Kidney (tissue), 14 donors: ENCODE data around the gene WDR91. TPM values are rescaled to one million over a fixed set of nuclear protein-coding genes. Genes with fewer than 3 reads are reported as not detected.
A peak's percentile ranks its signal among the peaks of the same experiment; 100 is the strongest.

Experiments
- DNase-seq, 5 donors: peaks; one replicate each; pipeline ENCODE4 v3.0.0-alpha.2; 2013 to 2020
- FAIRE-seq: peaks from 2 replicates; lab custom pipeline; 2012; peaks lifted over from hg19 to GRCh38; lab: Jason Lieb, UNC
- H3K27ac ChIP-seq, 2 donors: one replicate each; pipeline ENCODE4 v1.7.0; 2013; ENCODE audit warnings: low read depth in 2 of 2, low read length in 2 of 2, inconsistent platforms in 1 of 2
- H3K27me3 ChIP-seq: one replicate; pipeline ENCODE4 v1.7.1; 2013; ENCODE audit warnings: low read length, inconsistent platforms; ENCODE audit not compliant: control insufficient read depth, insufficient read depth
- H3K36me3 ChIP-seq, 3 donors: one replicate each; pipeline versions ENCODE4 v1.7.0 to v1.7.1; 2013; ENCODE audit warnings: low read length in 3 of 3, control low read depth in 1 of 3, inconsistent platforms in 1 of 3; ENCODE audit not compliant: insufficient read depth in 3 of 3, control insufficient read depth in 2 of 3
- H3K4me1 ChIP-seq, 3 donors: one replicate each; pipeline versions ENCODE4 v1.7.0 to v1.7.1; 2013; ENCODE audit warnings: low read length in 3 of 3, inconsistent platforms in 1 of 3, low read depth in 1 of 3; ENCODE audit not compliant: control insufficient read depth in 2 of 3, insufficient read depth in 2 of 3
- H3K4me3 ChIP-seq, 3 donors: one replicate each; pipeline versions ENCODE4 v1.7.0 to v1.8.1; 2013; ENCODE audit warnings: low read length in 3 of 3, control low read depth in 1 of 3, inconsistent platforms in 1 of 3
- H3K9ac ChIP-seq, 3 donors: one replicate each; pipeline versions ENCODE4 v1.7.0 to v1.7.1; 2013; ENCODE audit warnings: low read length in 3 of 3, control low read depth in 1 of 3, inconsistent platforms in 1 of 3
- H3K9me3 ChIP-seq, 3 donors: one replicate each; pipeline versions ENCODE4 v1.7.0 to v1.7.1; 2013; ENCODE audit warnings: low read length in 3 of 3, control low read depth in 1 of 3, inconsistent platforms in 1 of 3; ENCODE audit not compliant: control insufficient read depth in 2 of 3, insufficient read depth in 1 of 3
- intact Hi-C: fragments of 100-400 bp; cut with DNase I; formaldehyde crosslinking; loops from one replicate; pipeline ENCODE4 v1.11.1; 2022
- polyA plus RNA-seq: library from polyadenylated mRNA; stranded (reverse); fragments of 350-450 nt; fragmentation: Illumina TruSeq; extraction: RNeasy Lipid Tissue Mini Kit (QIAGEN cat#74804); gene quantifications from one replicate; pipeline ENCODE4 v1.2.3, GENCODE V29; 2014; ENCODE audit warnings: low read depth, low replicate concordance; ENCODE audit not compliant: insufficient read depth
- total RNA-seq: library from RNA; stranded (reverse); fragmentation: NEBNext Ultra II Directional; extraction: Animal tissue kit (Norgen Biotek cat#: 25700); gene quantifications from one replicate; pipeline ENCODE4 v1.2.1, GENCODE V29; 2021
- TF ChIP-seq, protein P1 (sequence below): IDR thresholded peaks from 3 replicates; pipeline ENCODE4 v1.5.1; 2012; ENCODE audit warnings: mild to moderate bottlenecking, moderate library complexity, borderline replicate concordance; ENCODE audit not compliant: insufficient read depth; ENCODE audit errors: extremely low read depth
- donor health status: control.
- donor health status: control.
- donor health status: control.
- donor health status: control.
- donor health status: control.
- donor health status: DM: yes; HTN: yes; CAD: no.
- donor health status: Normal renal cell carcinoma (clear cell type).

WDR91 gene
- total and polyA plus RNA-seq, 2 donors from 2014 or later = 27.8 to 73.9 TPM

- Histone ChIP-seq H3K9ac (peak overlapping the region in 1 of 3 donors; percentile 5), H3K36me3 (peaks cover 0 to 5% (median 0%) of the 10 kb centered on the region in 3 donors), H3K27me3 (no peaks in the 10 kb centered on the region), H3K4me1 (peaks cover 0 to 32% (median 12%) of the 10 kb centered on the region in 3 donors), H3K4me3 (peak overlapping the region in 1 of 3 donors; percentile 11), H3K9me3 (peaks cover 0 to 12% (median 2%) of the 10 kb centered on the region in 3 donors), H3K27ac (peak overlapping the region; percentile 69 to 75)
- FAIRE-seq = no peak
- DNase-seq = no peak
- intact Hi-C loops = no loop called here
- TF ChIP-seq, protein P1, sequence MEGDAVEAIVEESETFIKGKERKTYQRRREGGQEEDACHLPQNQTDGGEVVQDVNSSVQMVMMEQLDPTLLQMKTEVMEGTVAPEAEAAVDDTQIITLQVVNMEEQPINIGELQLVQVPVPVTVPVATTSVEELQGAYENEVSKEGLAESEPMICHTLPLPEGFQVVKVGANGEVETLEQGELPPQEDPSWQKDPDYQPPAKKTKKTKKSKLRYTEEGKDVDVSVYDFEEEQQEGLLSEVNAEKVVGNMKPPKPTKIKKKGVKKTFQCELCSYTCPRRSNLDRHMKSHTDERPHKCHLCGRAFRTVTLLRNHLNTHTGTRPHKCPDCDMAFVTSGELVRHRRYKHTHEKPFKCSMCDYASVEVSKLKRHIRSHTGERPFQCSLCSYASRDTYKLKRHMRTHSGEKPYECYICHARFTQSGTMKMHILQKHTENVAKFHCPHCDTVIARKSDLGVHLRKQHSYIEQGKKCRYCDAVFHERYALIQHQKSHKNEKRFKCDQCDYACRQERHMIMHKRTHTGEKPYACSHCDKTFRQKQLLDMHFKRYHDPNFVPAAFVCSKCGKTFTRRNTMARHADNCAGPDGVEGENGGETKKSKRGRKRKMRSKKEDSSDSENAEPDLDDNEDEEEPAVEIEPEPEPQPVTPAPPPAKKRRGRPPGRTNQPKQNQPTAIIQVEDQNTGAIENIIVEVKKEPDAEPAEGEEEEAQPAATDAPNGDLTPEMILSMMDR = no peak
Observed at GRCh38 chr7:135151533-135151932, 59.8 kb downstream of the WDR91 start.

DNA sequence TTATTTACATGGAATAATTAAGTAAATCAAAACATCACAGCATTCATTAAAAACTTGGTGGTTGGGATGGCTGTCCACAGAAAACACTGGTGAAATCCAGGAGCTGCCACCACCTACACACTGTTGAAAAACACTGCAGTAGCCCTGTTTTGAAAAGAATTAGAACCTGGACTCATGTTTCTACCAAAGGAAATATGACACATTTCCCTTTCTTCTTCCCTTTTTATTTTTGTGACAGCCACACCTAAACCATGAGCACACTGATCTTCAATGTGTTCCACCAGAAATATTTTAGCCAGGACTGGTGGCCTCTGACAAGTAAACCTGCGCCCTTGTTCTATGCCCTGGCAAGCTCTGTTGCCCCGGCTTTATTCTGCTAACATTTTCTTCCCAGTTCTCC, 60.2 kb downstream of the WDR91 start:
- Histone ChIP-seq H3K9me3 (peaks cover 0 to 11% (median 2%) of the 10 kb centered on the region in 3 donors), H3K9ac (peak overlapping the region in 1 of 3 donors; percentile 35), H3K4me1 (peaks cover 0 to 34% (median 15%) of the 10 kb centered on the region in 3 donors), H3K4me3 (peak overlapping the region in 2 of 3 donors; percentile 37 to 85), H3K27ac (peak overlapping the region; percentile 69 to 75), H3K36me3 (peaks cover 0 to 5% (median 0%) of the 10 kb centered on the region in 3 donors), H3K27me3 (no peaks in the 10 kb centered on the region)
- TF ChIP-seq, protein P1 = no peak
- intact Hi-C loops = no loop called here
- DNase-seq (no peak), FAIRE-seq (no peak)

DNA sequence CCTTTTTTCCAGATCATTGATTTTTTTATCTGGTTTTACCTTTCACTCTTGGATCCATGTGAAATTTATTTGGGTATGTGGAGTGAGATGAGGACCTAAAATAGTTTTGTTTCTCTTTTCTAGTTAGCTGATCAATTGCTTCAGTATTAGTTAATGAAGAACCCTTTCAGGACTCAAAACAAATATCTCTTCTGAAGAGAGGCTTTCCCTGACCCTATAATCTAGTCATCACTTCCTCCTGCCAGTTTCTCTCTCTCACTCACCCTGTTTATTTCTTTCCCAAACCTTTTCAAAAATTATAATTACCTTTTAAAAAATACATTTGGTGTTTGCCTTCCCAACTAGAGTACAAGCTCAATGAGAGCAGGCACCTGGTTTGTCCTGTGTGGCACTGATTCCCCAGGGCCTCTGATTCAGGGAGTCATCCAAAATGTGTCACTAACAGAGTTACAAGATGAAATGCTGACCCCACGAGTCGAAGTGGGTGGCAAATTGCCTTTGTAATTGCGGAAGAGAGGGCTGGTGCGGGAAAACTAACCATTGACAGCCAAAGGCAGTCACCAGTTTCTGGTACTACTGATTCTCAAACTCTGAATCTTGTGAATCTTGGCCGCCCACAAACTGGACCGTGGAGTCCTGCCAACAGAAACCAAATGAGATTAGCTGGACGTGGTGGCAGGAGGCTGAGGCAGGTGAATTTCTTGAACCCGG, 61.1 kb downstream of the WDR91 start:
- intact Hi-C loops = no loop called here

More for the DNA sequence above, 61.1 kb downstream of the WDR91 start:
- DNase-seq (peak in 1 of 5 donors; percentile 64), FAIRE-seq (no peak)
- peaks cover 0 to 34% (median 15%) of the 10 kb centered on the region in 3 donors for H3K4me1 ChIP-seq
- H3K9me3 ChIP-seq = peaks cover 0 to 4% (median 1%) of the 10 kb centered on the region in 3 donors
- TF ChIP-seq, protein P1 = no peak
- no peaks in the 10 kb centered on the region for H3K27me3 ChIP-seq
- H3K36me3 ChIP-seq = peaks cover 0 to 5% (median 0%) of the 10 kb centered on the region in 3 donors
- peak overlapping the region in 1 of 3 donors; percentile 94 for H3K9ac ChIP-seq
- H3K27ac ChIP-seq = peak overlapping the region; percentile 69 to 75
- peak overlapping the region in 2 of 3 donors; percentile 85 to 92 for H3K4me3 ChIP-seq
